ENCODE measurements around the gene EFNA5. TPM values are rescaled to one million over a fixed set of nuclear protein-coding genes. Genes with fewer than 3 reads are reported as not detected.

Gene EFNA5
- total and polyA plus RNA-seq, 2 of the 13 experiments (the other 11 are each of a cell fraction or from before 2014, with no cell fraction given), result not detected

DNA sequence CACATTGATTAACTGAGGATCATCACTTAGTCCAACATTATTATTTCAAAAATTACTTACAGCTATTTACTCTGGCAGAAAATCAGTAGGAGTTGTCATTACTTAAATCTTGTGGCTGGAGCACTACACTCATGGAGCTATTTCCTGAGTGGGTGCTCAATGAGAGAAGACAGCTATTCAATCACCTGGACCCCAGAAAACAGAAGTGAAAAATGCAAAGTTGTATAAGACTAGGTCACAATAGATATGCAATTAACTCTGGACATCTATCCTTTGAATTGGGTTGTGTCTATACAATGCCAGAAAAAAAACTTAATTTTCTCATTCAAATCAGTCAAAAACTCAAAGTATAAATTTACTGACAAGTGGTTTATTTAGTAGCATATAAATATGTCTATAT, 340.9 kb downstream of the EFNA5 start:
- H3K4me1 ChIP-seq (ENCODE audit: insufficient read depth, low read length), result no peaks in the 10 kb centered on the region
- DNase-seq (ENCODE audit: low spot score) (no peak), FAIRE-seq (no peak), ATAC-seq (no peak)
- intact Hi-C loops (cut with micrococcal nuclease; ENCODE audit: unreplicated experiment) (no loop called here), in situ Hi-C loops (cut with HindIII; ENCODE audit: extremely low pct_ligation_motif_present, low pct_unique_long_range_greater_than_20kb) (no loop called here)
- ChIA-PET CTCF (ENCODE audit: low intra/inter-chr PET ratio, low total read pairs) (no interaction called here), POLR2A (no interaction called here)
- TF ChIP-seq DMAP1 (CRISPR knock-in tag; IDR thresholded peaks at IDR 0.05), result no peak
- no peak for TF ChIP-seq ZSCAN20 (CRISPR knock-in tag; IDR thresholded peaks at IDR 0.05; ENCODE audit: borderline replicate concordance)
- TF ChIP-seq, protein P1, sequence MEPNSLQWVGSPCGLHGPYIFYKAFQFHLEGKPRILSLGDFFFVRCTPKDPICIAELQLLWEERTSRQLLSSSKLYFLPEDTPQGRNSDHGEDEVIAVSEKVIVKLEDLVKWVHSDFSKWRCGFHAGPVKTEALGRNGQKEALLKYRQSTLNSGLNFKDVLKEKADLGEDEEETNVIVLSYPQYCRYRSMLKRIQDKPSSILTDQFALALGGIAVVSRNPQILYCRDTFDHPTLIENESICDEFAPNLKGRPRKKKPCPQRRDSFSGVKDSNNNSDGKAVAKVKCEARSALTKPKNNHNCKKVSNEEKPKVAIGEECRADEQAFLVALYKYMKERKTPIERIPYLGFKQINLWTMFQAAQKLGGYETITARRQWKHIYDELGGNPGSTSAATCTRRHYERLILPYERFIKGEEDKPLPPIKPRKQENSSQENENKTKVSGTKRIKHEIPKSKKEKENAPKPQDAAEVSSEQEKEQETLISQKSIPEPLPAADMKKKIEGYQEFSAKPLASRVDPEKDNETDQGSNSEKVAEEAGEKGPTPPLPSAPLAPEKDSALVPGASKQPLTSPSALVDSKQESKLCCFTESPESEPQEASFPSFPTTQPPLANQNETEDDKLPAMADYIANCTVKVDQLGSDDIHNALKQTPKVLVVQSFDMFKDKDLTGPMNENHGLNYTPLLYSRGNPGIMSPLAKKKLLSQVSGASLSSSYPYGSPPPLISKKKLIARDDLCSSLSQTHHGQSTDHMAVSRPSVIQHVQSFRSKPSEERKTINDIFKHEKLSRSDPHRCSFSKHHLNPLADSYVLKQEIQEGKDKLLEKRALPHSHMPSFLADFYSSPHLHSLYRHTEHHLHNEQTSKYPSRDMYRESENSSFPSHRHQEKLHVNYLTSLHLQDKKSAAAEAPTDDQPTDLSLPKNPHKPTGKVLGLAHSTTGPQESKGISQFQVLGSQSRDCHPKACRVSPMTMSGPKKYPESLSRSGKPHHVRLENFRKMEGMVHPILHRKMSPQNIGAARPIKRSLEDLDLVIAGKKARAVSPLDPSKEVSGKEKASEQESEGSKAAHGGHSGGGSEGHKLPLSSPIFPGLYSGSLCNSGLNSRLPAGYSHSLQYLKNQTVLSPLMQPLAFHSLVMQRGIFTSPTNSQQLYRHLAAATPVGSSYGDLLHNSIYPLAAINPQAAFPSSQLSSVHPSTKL (CRISPR knock-in tag; IDR thresholded peaks at IDR 0.05), result no peak
- TF ChIP-seq, protein P2, sequence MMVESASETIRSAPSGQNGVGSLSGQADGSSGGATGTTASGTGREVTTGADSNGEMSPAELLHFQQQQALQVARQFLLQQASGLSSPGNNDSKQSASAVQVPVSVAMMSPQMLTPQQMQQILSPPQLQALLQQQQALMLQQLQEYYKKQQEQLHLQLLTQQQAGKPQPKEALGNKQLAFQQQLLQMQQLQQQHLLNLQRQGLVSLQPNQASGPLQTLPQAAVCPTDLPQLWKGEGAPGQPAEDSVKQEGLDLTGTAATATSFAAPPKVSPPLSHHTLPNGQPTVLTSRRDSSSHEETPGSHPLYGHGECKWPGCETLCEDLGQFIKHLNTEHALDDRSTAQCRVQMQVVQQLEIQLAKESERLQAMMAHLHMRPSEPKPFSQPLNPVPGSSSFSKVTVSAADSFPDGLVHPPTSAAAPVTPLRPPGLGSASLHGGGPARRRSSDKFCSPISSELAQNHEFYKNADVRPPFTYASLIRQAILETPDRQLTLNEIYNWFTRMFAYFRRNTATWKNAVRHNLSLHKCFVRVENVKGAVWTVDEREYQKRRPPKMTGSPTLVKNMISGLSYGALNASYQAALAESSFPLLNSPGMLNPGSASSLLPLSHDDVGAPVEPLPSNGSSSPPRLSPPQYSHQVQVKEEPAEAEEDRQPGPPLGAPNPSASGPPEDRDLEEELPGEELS (CRISPR knock-in tag; IDR thresholded peaks at IDR 0.05), result no peak
- no peak for TF ChIP-seq ZKSCAN5 (CRISPR knock-in tag; IDR thresholded peaks at IDR 0.05)
- no peak for TF ChIP-seq CBFB (CRISPR knock-in tag; IDR thresholded peaks at IDR 0.05)
- TF ChIP-seq, protein P3, sequence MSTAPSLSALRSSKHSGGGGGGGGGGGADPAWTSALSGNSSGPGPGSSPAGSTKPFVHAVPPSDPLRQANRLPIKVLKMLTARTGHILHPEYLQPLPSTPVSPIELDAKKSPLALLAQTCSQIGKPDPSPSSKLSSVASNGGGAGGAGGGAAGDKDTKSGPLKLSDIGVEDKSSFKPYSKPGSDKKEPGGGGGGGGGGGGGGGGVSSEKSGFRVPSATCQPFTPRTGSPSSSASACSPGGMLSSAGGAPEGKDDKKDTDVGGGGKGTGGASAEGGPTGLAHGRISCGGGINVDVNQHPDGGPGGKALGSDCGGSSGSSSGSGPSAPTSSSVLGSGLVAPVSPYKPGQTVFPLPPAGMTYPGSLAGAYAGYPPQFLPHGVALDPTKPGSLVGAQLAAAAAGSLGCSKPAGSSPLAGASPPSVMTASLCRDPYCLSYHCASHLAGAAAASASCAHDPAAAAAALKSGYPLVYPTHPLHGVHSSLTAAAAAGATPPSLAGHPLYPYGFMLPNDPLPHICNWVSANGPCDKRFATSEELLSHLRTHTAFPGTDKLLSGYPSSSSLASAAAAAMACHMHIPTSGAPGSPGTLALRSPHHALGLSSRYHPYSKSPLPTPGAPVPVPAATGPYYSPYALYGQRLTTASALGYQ (CRISPR knock-in tag; IDR thresholded peaks at IDR 0.05), result no peak
- TF ChIP-seq JUNB (CRISPR knock-in tag; IDR thresholded peaks at IDR 0.05; ENCODE audit: borderline replicate concordance), result no peak
- TF ChIP-seq SRY (CRISPR knock-in tag; IDR thresholded peaks at IDR 0.05), result no peak
- H3K4me2 ChIP-seq (ENCODE audit: low read depth, low read length), result no peak overlapping the region
- no peaks in the 10 kb centered on the region for H3K9me3 ChIP-seq (ENCODE audit: low read length)
- no peaks in the 10 kb centered on the region for H3K36me3 ChIP-seq (replicated peaks in 1 of 2; ENCODE audit: control insufficient read depth in 1 of 2, insufficient read depth in 2 of 2, low read length in 2 of 2)
- no peak overlapping the region for H3K27ac ChIP-seq (ENCODE audit: extremely low read length, insufficient read depth, low read length)
- no peaks in the 10 kb centered on the region for H4K20me1 ChIP-seq (ENCODE audit: insufficient read depth, low read length)
- H3K79me2 ChIP-seq (ENCODE audit: insufficient read depth, low read length), result no peaks in the 10 kb centered on the region
- BruUV-seq (replicated peaks), result no TSS peak
- no peaks in the 10 kb centered on the region for H3K27me3 ChIP-seq (ENCODE audit: control insufficient read depth in 1 of 2, insufficient read depth in 2 of 2, low read length in 2 of 2)
- no peak overlapping the region for H3K4me3 ChIP-seq (replicated peaks in 1 of 3; ENCODE audit: insufficient read depth in 1 of 3, low read depth in 2 of 3, low read length in 3 of 3)
- no peak overlapping the region for H2AFZ ChIP-seq (ENCODE audit: low read length)
- H3K9ac ChIP-seq (ENCODE audit: insufficient read depth, low read depth, low read length), result no peak overlapping the region

Data from HepG2 (cell line).